GM23338 (cell line): ENCODE results near the gene ASGR1.

Experiments
- CTCF ChIP-seq, 2 experiments: fragments of 200-600 bp in 1 of 2; sonication (generic) in 1 of 2; conservative IDR thresholded peaks; 2 replicates each; pipeline versions ENCODE4 v1.5.1 to v1.6.1; 2016 to 2017; ENCODE audit warnings: antibody characterized with exemption in 2 of 2, low read depth in 2 of 2, mild to moderate bottlenecking in 2 of 2, moderate library complexity in 1 of 2
- ETS1 ChIP-seq: IDR thresholded peaks from 2 replicates; pipeline ENCODE4 v1.6.1; 2016; ENCODE audit warnings: antibody characterized with exemption
- POLR2AphosphoS5 ChIP-seq: IDR thresholded peaks from 2 replicates; pipeline ENCODE4 v1.6.1; 2016; ENCODE audit warnings: antibody characterized with exemption, low read depth
- REST ChIP-seq: IDR thresholded peaks from one replicate; pipeline ENCODE4 v1.6.1; 2018; ENCODE audit warnings: antibody characterized with exemption; ENCODE audit not compliant: unreplicated experiment

- no peak for TF ChIP-seq ETS1
- no peak for TF ChIP-seq REST
- no peak for TF ChIP-seq POLR2AphosphoS5
- no peak for TF ChIP-seq CTCF (conservative IDR thresholded peaks at IDR 0.05; ENCODE audit: low read depth in 2 of 2)
These were observed 39.8 kb downstream of the ASGR1 start for GRCh38 chr17:7139400-7139799.
